ENCODE data around the gene ULK4. TPM values are rescaled to one million over a fixed set of nuclear protein-coding genes. Genes with fewer than 3 reads are reported as not detected.

ULK4 gene
- polyA plus RNA-seq, 1 donor from 2014 or later: 7.2 TPM

- Histone ChIP-seq H3K27ac (ENCODE audit: low read length) (no peak overlapping the region), H3K9me2 (ENCODE audit: insufficient read depth, low read length) (no peaks in the 10 kb centered on the region), H3K79me2 (replicated peaks; ENCODE audit: insufficient read depth, low read length) (no peaks in the 10 kb centered on the region), H3K9ac (ENCODE audit: low read length) (no peak overlapping the region), H3K4me2 (ENCODE audit: low read length) (no peak overlapping the region), H3K36me3 (ENCODE audit: insufficient read depth, low read length) (no peaks in the 10 kb centered on the region), H3F3A (ENCODE audit: insufficient read depth, low read length, poor library complexity, severe bottlenecking) (no peaks in the 10 kb centered on the region), H3K4me3 (ENCODE audit: low read length) (no peak overlapping the region), H4K20me1 (ENCODE audit: insufficient read depth) (no peaks in the 10 kb centered on the region), H2AFZ (ENCODE audit: low read depth, low read length) (no peak overlapping the region), H3K27me3 (ENCODE audit: insufficient read depth, low read depth, low read length) (no peaks in the 10 kb centered on the region), H3K9me3 (ENCODE audit: low read length) (no peaks in the 10 kb centered on the region)
- TF ChIP-seq SMC3 (conservative IDR thresholded peaks at IDR 0.05; ENCODE audit: poor library complexity): no peak
- no peak for TF ChIP-seq MXI1 (conservative IDR thresholded peaks at IDR 0.05; ENCODE audit: poor library complexity, severe bottlenecking)
- no peak for TF ChIP-seq POLR2AphosphoS5 (IDR thresholded peaks at IDR 0.05)
- no peak for TF ChIP-seq RAD21 (conservative IDR thresholded peaks at IDR 0.05)
- TF ChIP-seq REST (IDR thresholded peaks at IDR 0.05; ENCODE audit: borderline replicate concordance): no peak
- TF ChIP-seq CTCF (IDR thresholded peaks at IDR 0.05; ENCODE audit: poor library complexity, severe bottlenecking): no peak
- TF ChIP-seq EZH2 (IDR thresholded peaks at IDR 0.05; ENCODE audit: borderline replicate concordance, insufficient read depth, low read length, poor library complexity, severe bottlenecking): no peak
- TF ChIP-seq TAF1 (IDR thresholded peaks at IDR 0.05; ENCODE audit: low read depth): no peak
- TF ChIP-seq EP300 (conservative IDR thresholded peaks at IDR 0.05; ENCODE audit: poor library complexity, severe bottlenecking): no peak
Measured at GRCh38 chr3:41705893-41706292, 256.0 kb downstream of the ULK4 start.

- H3K4me3 ChIP-seq (ENCODE audit: low read length): no peak overlapping the region
- TF ChIP-seq POLR2AphosphoS5 (IDR thresholded peaks at IDR 0.05): no peak
- TF ChIP-seq RAD21 (conservative IDR thresholded peaks at IDR 0.05): no peak
- TF ChIP-seq EP300 (conservative IDR thresholded peaks at IDR 0.05; ENCODE audit: poor library complexity, severe bottlenecking): no peak
- TF ChIP-seq TAF1 (IDR thresholded peaks at IDR 0.05; ENCODE audit: low read depth): no peak
- TF ChIP-seq SMC3 (conservative IDR thresholded peaks at IDR 0.05; ENCODE audit: poor library complexity): no peak
- TF ChIP-seq CTCF (IDR thresholded peaks at IDR 0.05; ENCODE audit: poor library complexity, severe bottlenecking): no peak
- TF ChIP-seq MXI1 (conservative IDR thresholded peaks at IDR 0.05; ENCODE audit: poor library complexity, severe bottlenecking): no peak
- TF ChIP-seq REST (IDR thresholded peaks at IDR 0.05; ENCODE audit: borderline replicate concordance): no peak
- TF ChIP-seq EZH2 (IDR thresholded peaks at IDR 0.05; ENCODE audit: borderline replicate concordance, insufficient read depth, low read length, poor library complexity, severe bottlenecking): no peak
- no peaks in the 10 kb centered on the region for H3K9me3 ChIP-seq (ENCODE audit: low read length)
- H3K36me3 ChIP-seq (ENCODE audit: insufficient read depth, low read length): no peaks in the 10 kb centered on the region
- H4K20me1 ChIP-seq (ENCODE audit: insufficient read depth): no peaks in the 10 kb centered on the region
- no peaks in the 10 kb centered on the region for H3K9me2 ChIP-seq (ENCODE audit: insufficient read depth, low read length)
- H3K79me2 ChIP-seq (replicated peaks; ENCODE audit: insufficient read depth, low read length): no peaks in the 10 kb centered on the region
- H2AFZ ChIP-seq (ENCODE audit: low read depth, low read length): no peak overlapping the region
- no peaks in the 10 kb centered on the region for H3F3A ChIP-seq (ENCODE audit: insufficient read depth, low read length, poor library complexity, severe bottlenecking)
- no peaks in the 10 kb centered on the region for H3K27me3 ChIP-seq (ENCODE audit: insufficient read depth, low read depth, low read length)
- H3K27ac ChIP-seq (ENCODE audit: low read length): no peak overlapping the region
- no peak overlapping the region for H3K9ac ChIP-seq (ENCODE audit: low read length)
- H3K4me2 ChIP-seq (ENCODE audit: low read length): no peak overlapping the region
Measured at GRCh38 chr3:41701191-41701698, 260.7 kb downstream of the ULK4 start.

Data from neural cell (in vitro differentiated cells).